ENCODE measurements around the gene HSPA12B. TPM values are rescaled to one million over a fixed set of nuclear protein-coding genes. Genes with fewer than 3 reads are reported as not detected.

Gene HSPA12B
- total RNA-seq, 2 experiments from 2014 or later = 0.08 TPM; not detected in 1

DNA sequence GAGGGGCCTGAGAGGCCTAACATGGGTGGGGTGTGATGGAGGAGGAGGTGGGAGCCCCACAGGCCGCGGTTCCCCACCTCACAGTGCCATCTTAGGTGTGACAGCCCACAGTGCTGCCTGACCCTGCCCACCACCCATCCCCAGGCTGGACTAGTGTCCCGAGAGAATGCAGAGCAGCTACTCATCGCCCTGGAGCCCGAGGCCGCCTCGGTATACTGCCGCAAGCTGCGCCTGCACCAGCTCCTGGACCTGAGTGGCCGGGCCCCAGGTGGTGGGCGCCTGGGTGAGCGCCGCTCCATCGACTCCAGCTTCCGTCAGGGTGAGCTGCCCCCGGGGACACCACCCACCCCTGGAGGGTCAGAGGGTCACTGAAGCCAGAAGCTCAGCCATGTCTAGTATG lies 15.6 kb downstream of the HSPA12B start:
- POLR2A ChIA-PET = interaction anchor here (1.1 to 1.5 kb wide), 3 partner anchors 12 to 72 kb away, joined by 3 read pairs; partner anchors contain the start of gene AP5S1
- H3K4me3 Mint-ChIP-seq = no peak overlapping the region
- H3K27ac Mint-ChIP-seq = no peak overlapping the region
- H3K27me3 Mint-ChIP-seq = peaks cover 12% of the 10 kb centered on the region
- H3K36me3 Mint-ChIP-seq (ENCODE audit: low read depth) = no peaks in the 10 kb centered on the region
- H3K4me1 Mint-ChIP-seq = peaks cover 25% of the 10 kb centered on the region
- DNase-seq = no peak
- CTCF ChIA-PET = interaction anchor here (0.9 to 2.0 kb wide), 5 partner anchors 12 to 185 kb away, joined by 3 to 6 read pairs (median 3); partner anchors contain the start of gene ADISSP
- no peaks in the 10 kb centered on the region for H3K9me3 Mint-ChIP-seq

DNA sequence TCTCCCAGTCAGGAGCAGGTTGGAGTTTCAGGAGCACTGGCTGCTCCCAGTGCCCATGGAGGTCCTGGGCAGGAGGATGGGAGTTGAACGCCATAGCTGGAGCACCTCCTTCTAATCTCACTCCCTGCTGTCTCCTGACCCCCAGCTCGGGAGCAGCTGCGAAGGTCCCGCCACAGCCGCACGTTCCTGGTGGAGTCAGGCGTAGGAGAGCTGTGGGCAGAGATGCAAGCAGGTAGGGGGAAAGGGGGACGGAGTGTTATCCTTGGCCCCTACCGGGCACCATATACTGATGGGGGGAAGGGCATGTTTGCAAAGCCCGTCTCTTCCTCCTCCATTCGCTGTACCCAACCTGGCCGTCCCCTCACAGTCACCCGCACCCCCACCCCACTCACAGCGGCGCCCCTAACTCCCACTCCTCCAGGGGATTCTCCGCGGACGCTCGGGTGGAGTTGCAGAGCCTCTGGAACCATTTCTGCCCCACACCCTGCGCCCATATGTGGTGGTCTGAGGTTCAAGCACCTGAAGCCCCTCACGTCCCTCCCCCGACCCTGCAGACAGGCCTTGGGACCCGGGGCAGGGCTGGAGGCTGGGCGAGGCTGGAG lies 16.7 kb downstream of the HSPA12B start:
- ChIA-PET POLR2A (interaction anchor here (1.5 kb wide), 1 partner anchor 71 kb away, joined by 3 read pairs; the partner anchor contains the start of gene AP5S1), CTCF (interaction anchor here (0.5 to 1.6 kb wide), 10 partner anchors 9 to 186 kb away, joined by 3 to 10 read pairs (median 4); partner anchors contain the start of gene ADISSP)
- Mint-ChIP-seq H3K9me3 (no peaks in the 10 kb centered on the region), H3K36me3 (ENCODE audit: low read depth) (no peaks in the 10 kb centered on the region), H3K4me3 (no peak overlapping the region), H3K27me3 (peaks cover 7% of the 10 kb centered on the region), H3K27ac (no peak overlapping the region), H3K4me1 (peaks cover 26% of the 10 kb centered on the region)
- no peak for DNase-seq

DNA sequence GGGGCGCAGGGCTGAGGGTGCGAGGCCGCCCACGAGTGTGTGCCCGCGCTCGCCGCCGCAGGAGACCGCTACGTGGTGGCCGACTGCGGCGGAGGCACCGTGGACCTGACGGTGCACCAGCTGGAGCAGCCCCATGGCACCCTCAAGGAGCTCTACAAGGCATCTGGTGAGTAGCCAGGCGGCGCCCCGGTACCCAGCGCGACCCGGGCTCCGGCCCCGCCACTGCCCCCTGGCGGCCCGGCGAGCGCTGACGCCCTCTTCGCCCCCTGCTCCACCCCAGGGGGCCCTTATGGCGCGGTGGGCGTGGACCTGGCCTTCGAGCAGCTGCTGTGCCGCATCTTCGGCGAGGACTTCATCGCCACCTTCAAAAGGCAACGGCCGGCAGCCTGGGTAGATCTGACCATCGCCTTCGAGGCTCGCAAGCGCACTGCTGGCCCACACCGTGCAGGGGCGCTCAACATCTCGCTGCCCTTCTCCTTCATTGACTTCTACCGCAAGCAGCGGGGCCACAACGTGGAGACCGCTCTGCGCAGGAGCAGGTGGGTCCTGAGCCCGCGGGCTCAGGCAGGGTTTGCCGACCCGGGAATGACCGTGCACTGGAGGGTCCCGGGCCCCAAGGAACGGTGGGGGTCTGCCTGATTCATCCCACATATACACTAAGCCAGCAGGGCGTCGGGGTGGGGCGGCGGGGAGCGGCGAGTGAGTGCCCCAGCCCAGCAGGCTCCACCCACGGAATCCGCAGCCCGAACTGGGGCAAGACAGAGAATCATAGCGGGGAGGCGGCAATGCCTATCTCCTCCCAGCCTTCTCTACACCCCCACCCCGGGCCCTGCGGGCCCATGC lies 17.4 kb downstream of the HSPA12B start:
- Mint-ChIP-seq H3K36me3 (ENCODE audit: low read depth) (no peaks in the 10 kb centered on the region), H3K27me3 (no peaks in the 10 kb centered on the region), H3K4me1 (peaks cover 19% of the 10 kb centered on the region), H3K9me3 (no peaks in the 10 kb centered on the region), H3K27ac (no peak overlapping the region), H3K4me3 (no peak overlapping the region)
- DNase-seq = peak; percentile 47
- ChIA-PET CTCF (interaction anchor here (0.5 to 6.3 kb wide), 12 partner anchors 10 to 73 kb away, joined by 3 to 43 read pairs (median 4); partner anchors contain the start of gene ADISSP), POLR2A (interaction anchor here (1.5 kb wide), 1 partner anchor 71 kb away, joined by 3 read pairs; the partner anchor contains the start of gene AP5S1)

DNA sequence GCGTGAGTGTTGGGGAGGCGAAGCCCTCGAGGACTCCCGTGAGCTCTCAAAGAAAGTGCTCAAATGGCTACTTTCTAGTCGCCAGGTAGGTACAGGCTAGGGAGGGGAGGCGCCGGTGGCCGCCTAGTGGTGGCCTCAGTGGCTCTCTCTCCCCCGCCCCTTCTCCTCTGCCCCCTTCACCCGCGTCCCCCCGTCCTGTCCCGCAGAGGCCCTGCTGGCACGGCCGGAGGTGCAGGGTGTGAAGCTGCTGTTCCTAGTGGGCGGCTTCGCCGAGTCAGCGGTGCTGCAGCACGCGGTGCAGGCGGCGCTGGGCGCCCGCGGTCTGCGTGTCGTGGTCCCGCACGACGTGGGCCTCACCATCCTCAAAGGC lies 18.8 kb downstream of the HSPA12B start:
- Mint-ChIP-seq H3K9me3 (no peaks in the 10 kb centered on the region), H3K27me3 (no peaks in the 10 kb centered on the region), H3K4me3 (peak overlapping the region; percentile 21), H3K4me1 (peaks cover 15% of the 10 kb centered on the region), H3K36me3 (ENCODE audit: low read depth) (no peaks in the 10 kb centered on the region), H3K27ac (no peak overlapping the region)
- POLR2A ChIA-PET = interaction anchor here (0.7 to 1.4 kb wide), 3 partner anchors 17 to 188 kb away, joined by 3 read pairs; partner anchors contain the start of genes ADISSP and AP5S1
- no peak for DNase-seq
- CTCF ChIA-PET = interaction anchor here (0.6 to 6.3 kb wide), 7 partner anchors 8 to 191 kb away, joined by 3 to 43 read pairs (median 5); partner anchors contain the start of genes ADISSP and AP5S1

DNA sequence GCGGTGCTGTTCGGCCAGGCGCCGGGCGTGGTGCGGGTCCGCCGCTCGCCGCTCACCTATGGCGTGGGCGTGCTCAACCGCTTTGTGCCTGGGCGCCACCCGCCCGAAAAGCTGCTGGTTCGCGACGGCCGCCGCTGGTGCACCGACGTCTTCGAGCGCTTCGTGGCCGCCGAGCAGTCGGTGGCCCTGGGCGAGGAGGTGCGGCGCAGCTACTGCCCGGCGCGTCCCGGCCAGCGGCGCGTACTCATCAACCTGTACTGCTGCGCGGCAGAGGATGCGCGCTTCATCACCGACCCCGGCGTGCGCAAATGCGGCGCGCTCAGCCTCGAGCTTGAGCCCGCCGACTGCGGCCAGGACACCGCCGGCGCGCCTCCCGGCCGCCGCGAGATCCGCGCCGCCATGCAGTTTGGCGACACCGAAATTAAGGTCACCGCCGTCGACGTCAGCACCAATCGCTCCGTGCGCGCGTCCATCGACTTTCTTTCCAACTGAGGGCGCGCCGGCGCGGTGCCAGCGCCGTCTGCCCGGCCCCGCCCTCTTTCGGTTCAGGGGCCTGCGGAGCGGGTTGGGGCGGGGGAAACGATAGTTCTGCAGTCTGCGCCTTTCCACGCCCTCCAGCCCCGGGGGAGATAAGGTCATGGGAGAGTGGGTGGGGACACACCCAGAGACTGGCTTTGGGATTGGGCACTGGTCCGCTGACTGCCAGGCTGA lies 19.3 kb downstream of the HSPA12B start:
- Mint-ChIP-seq H3K27me3 (no peaks in the 10 kb centered on the region), H3K4me3 (peak overlapping the region; percentile 52), H3K27ac (no peak overlapping the region), H3K36me3 (ENCODE audit: low read depth) (no peaks in the 10 kb centered on the region), H3K4me1 (peaks cover 15% of the 10 kb centered on the region), H3K9me3 (no peaks in the 10 kb centered on the region)
- POLR2A ChIA-PET = interaction anchor here (0.7 to 1.4 kb wide), 3 partner anchors 16 to 189 kb away, joined by 3 read pairs; partner anchors contain the start of genes ADISSP and AP5S1
- peak; percentile 63 for DNase-seq
- CTCF ChIA-PET = interaction anchor here (0.6 to 6.3 kb wide), 7 partner anchors 9 to 333 kb away, joined by 3 to 43 read pairs (median 5); partner anchors contain the start of genes ADISSP and AP5S1

DNA sequence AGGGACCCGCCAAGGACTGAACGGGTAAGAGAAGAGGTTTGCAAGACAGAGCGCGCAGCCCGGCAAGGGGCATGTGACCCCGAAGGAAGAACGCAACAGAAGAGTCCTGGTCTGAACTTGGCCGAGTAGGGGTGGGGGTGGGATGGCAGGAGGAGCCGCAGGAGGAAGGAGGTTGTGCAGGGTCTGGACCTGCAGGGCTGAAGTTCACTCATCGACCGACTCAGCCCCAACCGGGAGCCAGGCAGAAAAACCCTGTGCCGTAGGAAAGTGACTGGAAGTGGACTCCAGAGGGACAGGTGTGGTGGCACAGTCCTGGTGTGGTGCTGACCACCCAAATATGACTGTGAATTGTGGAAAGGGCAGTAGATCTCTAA lies 19.9 kb downstream of the HSPA12B start:
- Mint-ChIP-seq H3K27me3 (no peaks in the 10 kb centered on the region), H3K4me1 (peaks cover 15% of the 10 kb centered on the region), H3K27ac (no peak overlapping the region), H3K9me3 (no peaks in the 10 kb centered on the region), H3K36me3 (ENCODE audit: low read depth) (no peaks in the 10 kb centered on the region), H3K4me3 (peak overlapping the region; percentile 52)
- CTCF ChIA-PET = interaction anchor here (0.7 to 6.3 kb wide), 13 partner anchors 9 to 333 kb away, joined by 3 to 43 read pairs (median 5); partner anchors contain the start of gene ADISSP
- DNase-seq = no peak
- POLR2A ChIA-PET = interaction anchor here (0.9 to 1.5 kb wide), 3 partner anchors 16 to 103 kb away, joined by 3 to 4 read pairs (median 3); partner anchors contain the start of gene AP5S1

DNA sequence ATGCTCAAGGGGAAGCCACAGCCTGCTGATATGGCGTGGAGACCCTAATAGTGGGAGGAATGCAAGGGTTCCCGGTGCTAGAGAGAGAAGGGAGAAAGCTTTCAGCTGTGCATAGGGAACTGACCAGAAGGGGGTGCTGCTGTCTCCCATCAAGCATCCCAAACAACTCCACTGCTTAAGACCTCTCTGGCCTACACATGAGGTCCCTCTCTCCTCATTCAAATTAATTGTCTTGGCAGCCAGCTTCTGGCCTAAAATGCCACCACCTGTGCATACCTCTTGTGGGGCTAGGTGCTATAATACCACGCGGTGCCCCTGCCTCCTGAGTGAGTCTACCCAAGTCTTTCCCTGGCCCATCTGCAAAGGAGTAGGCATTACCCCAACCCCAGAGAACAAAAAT lies 20.6 kb downstream of the HSPA12B start:
- peak; percentile 71 for DNase-seq
- Mint-ChIP-seq H3K4me1 (peaks cover 15% of the 10 kb centered on the region), H3K27me3 (no peaks in the 10 kb centered on the region), H3K9me3 (no peaks in the 10 kb centered on the region), H3K36me3 (ENCODE audit: low read depth) (no peaks in the 10 kb centered on the region), H3K4me3 (no peak overlapping the region), H3K27ac (peak overlapping the region; percentile 16)
- ChIA-PET POLR2A (interaction anchor here (0.9 to 1.5 kb wide), 4 partner anchors 14 to 102 kb away, joined by 3 to 6 read pairs (median 4); partner anchors contain the start of genes ADISSP and AP5S1), CTCF (interaction anchor here (0.7 to 6.3 kb wide), 15 partner anchors 9 to 332 kb away, joined by 3 to 43 read pairs (median 4); partner anchors contain the start of gene ADISSP)

DNA sequence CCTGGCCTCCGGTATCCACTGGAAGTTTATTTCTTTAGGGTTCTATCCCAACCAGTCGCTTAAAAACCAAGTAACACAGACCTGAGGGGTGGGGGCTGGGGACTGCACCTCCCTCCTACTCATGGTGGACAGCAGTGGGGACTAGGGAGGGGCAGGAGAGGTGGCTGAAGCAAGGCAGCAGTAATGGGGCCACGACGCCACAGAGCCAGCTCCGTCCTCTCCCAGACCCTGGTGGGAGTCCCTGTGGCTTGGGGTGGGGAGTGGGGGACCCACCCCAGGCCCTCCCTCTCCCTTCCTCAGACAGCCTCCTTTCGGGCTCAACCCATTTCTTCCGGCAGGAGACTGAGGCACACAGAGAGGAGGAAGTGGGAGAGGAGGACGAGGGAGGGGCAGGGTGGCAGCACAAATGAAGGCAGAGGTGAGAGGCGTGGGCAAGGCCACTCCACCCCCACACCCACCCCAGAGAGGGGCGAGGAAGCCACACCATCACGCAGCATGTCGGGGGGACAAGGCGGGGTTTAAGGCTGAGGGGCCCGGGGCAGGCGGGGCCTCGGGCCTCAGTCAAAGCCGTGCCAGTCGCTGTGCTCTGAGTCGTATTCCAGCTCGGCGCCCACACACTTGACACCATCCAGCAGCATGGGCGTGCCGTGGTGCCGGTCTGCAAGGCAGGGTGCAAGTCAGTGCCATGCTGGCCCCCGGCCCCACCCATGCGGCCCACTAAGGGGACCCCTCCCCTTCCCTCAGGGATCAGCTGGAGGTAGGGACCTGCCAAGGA lies 21.2 kb downstream of the HSPA12B start:
- Mint-ChIP-seq H3K4me1 (peaks cover 15% of the 10 kb centered on the region), H3K27ac (peak overlapping the region; percentile 16), H3K4me3 (no peak overlapping the region), H3K27me3 (no peaks in the 10 kb centered on the region), H3K9me3 (no peaks in the 10 kb centered on the region), H3K36me3 (ENCODE audit: low read depth) (no peaks in the 10 kb centered on the region)
- ChIA-PET CTCF (interaction anchor here (0.9 to 6.3 kb wide), 14 partner anchors 8 to 331 kb away, joined by 3 to 43 read pairs (median 4); partner anchors contain the start of genes ADISSP and AP5S1), POLR2A (interaction anchor here (1.3 to 1.5 kb wide), 3 partner anchors 13 to 102 kb away, joined by 3 to 6 read pairs (median 4); partner anchors contain the start of genes ADISSP and AP5S1)
- no peak for DNase-seq

DNA sequence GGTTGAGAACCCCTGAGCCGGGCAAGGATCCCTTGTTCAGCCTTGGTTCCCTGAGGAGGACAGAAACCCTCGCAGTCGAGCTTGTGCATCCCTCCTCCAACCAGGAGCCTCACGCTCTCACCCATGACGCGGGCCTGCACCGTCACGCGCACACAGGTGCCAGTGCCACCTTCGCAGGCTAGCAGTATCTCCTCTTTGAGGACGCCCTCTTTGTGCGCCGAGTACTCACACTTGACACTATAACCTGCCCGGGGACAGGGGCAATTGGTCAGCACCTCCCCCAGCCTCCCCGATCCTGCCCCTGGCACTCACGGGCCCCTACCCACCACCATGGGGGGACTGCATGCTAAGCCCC lies 21.8 kb downstream of the HSPA12B start:
- peaks cover 15% of the 10 kb centered on the region for H3K4me1 Mint-ChIP-seq
- H3K36me3 Mint-ChIP-seq (ENCODE audit: low read depth) = no peaks in the 10 kb centered on the region
- H3K27ac Mint-ChIP-seq = no peak overlapping the region
- CTCF ChIA-PET = interaction anchor here (1.9 to 6.3 kb wide), 3 partner anchors 13 to 191 kb away, joined by 6 to 43 read pairs (median 6); partner anchors contain the start of genes ADISSP and AP5S1
- no peaks in the 10 kb centered on the region for H3K9me3 Mint-ChIP-seq
- H3K4me3 Mint-ChIP-seq = no peak overlapping the region
- POLR2A ChIA-PET = interaction anchor here (1.0 kb wide), 1 partner anchor 13 kb away, joined by 4 read pairs; the partner anchor contains the start of gene ADISSP
- DNase-seq = no peak
- H3K27me3 Mint-ChIP-seq = no peaks in the 10 kb centered on the region

DNA sequence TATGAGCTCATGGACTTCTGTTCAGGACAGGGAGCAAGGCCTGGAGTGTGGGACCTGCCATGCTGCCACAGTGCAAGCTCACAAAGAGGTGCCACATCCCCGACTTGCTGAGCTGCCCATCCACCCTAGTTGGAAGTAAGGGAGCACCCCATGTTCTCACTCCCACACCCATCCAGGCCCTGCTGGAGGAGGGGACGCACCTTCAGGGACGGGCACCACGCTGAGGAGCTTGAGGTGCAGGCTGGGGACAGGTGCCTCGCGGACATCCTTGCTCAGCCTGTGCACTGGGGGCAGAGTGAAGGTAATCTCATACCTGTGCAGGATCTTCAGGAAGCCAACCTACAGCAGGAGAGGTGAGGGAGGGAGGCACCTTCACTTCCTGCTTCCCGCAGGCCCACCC lies 22.8 kb downstream of the HSPA12B start:
- Mint-ChIP-seq H3K4me3 (no peak overlapping the region), H3K27ac (no peak overlapping the region), H3K36me3 (ENCODE audit: low read depth) (no peaks in the 10 kb centered on the region), H3K4me1 (peaks cover 15% of the 10 kb centered on the region), H3K9me3 (no peaks in the 10 kb centered on the region), H3K27me3 (no peaks in the 10 kb centered on the region)
- ChIA-PET CTCF (interaction anchor here (0.9 to 6.3 kb wide), 4 partner anchors 10 to 102 kb away, joined by 3 to 43 read pairs (median 6); partner anchors contain the start of genes ADISSP and AP5S1), POLR2A (no interaction called here)
- no peak for DNase-seq

DNA sequence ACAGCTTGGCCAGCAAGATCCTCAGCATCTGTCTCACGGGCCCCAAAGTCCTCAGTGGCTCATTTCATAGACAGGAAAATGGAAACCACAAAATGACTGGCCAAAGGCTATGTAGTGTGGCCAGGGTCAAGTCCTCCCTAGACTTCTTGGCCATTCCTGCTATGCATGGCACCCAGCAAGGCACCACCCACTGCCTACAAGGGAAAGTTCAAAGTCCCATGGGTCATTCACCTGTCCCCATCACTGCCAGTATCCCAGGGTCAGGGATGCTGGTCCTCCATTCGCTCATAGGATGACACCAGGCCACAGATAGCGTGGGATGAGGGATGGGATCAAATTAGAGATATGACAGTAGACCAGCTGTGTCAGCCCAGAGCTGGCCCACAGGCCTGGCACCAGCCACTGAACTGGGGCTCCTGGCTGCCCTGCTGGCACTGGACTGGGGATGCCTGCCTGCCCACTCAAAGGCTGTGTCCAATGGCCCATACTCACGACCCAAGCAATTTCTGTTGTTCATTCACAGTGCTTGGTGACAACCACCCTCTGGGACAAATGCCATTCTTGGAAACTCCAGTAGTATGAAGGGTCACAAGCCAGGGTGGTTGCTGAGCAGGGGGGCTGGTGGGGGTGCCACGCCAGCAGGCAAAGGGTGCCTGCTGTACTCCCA lies 23.5 kb downstream of the HSPA12B start:
- no peak for DNase-seq
- Mint-ChIP-seq H3K36me3 (ENCODE audit: low read depth) (no peaks in the 10 kb centered on the region), H3K9me3 (no peaks in the 10 kb centered on the region), H3K4me3 (no peak overlapping the region), H3K27me3 (no peaks in the 10 kb centered on the region), H3K27ac (no peak overlapping the region), H3K4me1 (peaks cover 13% of the 10 kb centered on the region)
- POLR2A ChIA-PET = interaction anchor here (1.6 kb wide), 1 partner anchor 10 kb away, joined by 5 read pairs; no protein-coding TSS in a partner anchor
- CTCF ChIA-PET = interaction anchor here (1.9 to 6.3 kb wide), 3 partner anchors 11 to 65 kb away, joined by 6 to 43 read pairs (median 7); partner anchors contain the start of genes ADISSP and AP5S1

Data from activated CD4-positive, alpha-beta memory T cell treated with anti-CD3 and anti-CD28 coated beads, Interleukin-2, amount 10 ng/mL, durations not matched to agents 7 days and 5 days (primary cell).